Measurements from ENCODE around the gene HNRNPF.

- TF ChIP-seq CTCF (conservative IDR thresholded peaks at IDR 0.05; ENCODE audit: low read length) (no peak), EZH2phosphoT487 (IDR thresholded peaks at IDR 0.05; ENCODE audit: borderline replicate concordance, low read depth, low read length) (no peak)
Measured at GRCh38 chr10:43375401-43376020, 33.5 kb downstream of the HNRNPF start.
